ENCODE data around the gene PDCD1LG2. TPM values are rescaled to one million over a fixed set of nuclear protein-coding genes. Genes with fewer than 3 reads are reported as not detected.

PDCD1LG2 gene
- total RNA-seq, 2 donors from 2014 or later, result 2.2 to 2.9 TPM

- no peak overlapping the region for H3K4me3 ChIP-seq
- H3K9me3 ChIP-seq, result no peaks in the 10 kb centered on the region
- peaks cover 0 to 7% of the 10 kb centered on the region in 2 donors for H3K4me1 ChIP-seq
- DNase-seq (ENCODE audit: low spot score), result no peak
- TF ChIP-seq, protein P1, sequence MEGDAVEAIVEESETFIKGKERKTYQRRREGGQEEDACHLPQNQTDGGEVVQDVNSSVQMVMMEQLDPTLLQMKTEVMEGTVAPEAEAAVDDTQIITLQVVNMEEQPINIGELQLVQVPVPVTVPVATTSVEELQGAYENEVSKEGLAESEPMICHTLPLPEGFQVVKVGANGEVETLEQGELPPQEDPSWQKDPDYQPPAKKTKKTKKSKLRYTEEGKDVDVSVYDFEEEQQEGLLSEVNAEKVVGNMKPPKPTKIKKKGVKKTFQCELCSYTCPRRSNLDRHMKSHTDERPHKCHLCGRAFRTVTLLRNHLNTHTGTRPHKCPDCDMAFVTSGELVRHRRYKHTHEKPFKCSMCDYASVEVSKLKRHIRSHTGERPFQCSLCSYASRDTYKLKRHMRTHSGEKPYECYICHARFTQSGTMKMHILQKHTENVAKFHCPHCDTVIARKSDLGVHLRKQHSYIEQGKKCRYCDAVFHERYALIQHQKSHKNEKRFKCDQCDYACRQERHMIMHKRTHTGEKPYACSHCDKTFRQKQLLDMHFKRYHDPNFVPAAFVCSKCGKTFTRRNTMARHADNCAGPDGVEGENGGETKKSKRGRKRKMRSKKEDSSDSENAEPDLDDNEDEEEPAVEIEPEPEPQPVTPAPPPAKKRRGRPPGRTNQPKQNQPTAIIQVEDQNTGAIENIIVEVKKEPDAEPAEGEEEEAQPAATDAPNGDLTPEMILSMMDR (IDR thresholded peaks at IDR 0.05), result no peak
- no peak overlapping the region for H3K27ac ChIP-seq
- no peaks in the 10 kb centered on the region for H3K36me3 ChIP-seq
- no peaks in the 10 kb centered on the region for H3K27me3 ChIP-seq
These were observed 85.8 kb downstream of the PDCD1LG2 start for GRCh38 chr9:5596173-5596572.

DNA sequence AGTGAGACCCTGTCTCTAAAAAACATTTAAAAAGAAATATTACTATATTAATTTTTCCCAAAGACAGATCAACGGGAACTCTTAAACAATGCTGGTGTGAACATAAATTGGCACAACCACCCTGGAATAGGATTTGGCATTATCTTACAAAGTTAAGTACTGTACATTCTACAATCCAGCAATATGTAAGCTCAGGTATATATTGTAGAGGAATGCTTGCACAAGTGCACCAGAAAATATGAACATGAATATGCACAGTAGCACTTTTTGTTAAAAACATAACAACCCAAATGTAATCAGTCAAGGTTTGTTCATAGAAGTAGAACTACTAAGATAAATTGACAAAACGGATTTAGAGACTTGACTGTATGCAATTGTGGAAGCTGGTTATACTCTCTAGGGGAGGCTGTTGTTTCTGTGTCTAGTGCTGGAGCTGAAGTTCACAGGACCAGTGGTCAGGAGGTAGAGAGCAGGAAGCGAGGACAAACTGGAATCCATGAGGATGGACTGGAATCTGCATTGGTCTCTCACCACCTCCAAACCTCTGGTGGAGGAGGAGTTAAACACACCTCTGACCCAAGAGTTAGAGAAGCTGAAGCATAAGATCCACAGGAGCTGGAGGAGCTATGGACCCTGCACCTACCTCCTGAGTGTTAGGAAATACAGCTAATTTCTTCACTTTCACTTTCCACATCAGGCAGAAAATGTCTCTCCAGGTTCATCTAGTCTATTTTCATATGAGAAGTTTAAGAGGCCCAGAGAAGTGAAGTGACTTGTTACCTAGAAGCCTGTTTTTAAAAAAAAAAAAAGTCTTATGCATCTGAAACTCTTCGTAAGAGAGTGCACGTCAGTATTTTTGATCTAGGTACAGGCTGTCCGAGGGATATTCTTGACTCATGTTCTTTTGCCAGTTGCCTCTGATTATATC lies 98.2 kb downstream of the PDCD1LG2 start:
- Histone ChIP-seq H3K4me1 (peaks cover 0 to 3% of the 10 kb centered on the region in 2 donors), H3K27ac (peak overlapping the region; percentile 44 to 77), H3K36me3 (no peaks in the 10 kb centered on the region), H3K27me3 (no peaks in the 10 kb centered on the region), H3K4me3 (peak overlapping the region; percentile 37 to 41), H3K9me3 (no peaks in the 10 kb centered on the region)
- DNase-seq (ENCODE audit: low spot score), result no peak
- TF ChIP-seq, protein P1 (IDR thresholded peaks at IDR 0.05), result peak in 1 of 2 donors; percentile 38

- no peaks in the 10 kb centered on the region for H3K27me3 ChIP-seq
- H3K4me1 ChIP-seq, result peaks cover 0 to 3% of the 10 kb centered on the region in 2 donors
- H3K9me3 ChIP-seq, result no peaks in the 10 kb centered on the region
- no peak for DNase-seq (ENCODE audit: low spot score)
- TF ChIP-seq, protein P1 (IDR thresholded peaks at IDR 0.05), result no peak
- H3K4me3 ChIP-seq, result peak overlapping the region; percentile 37 to 41
- peak overlapping the region; percentile 1 to 77 for H3K27ac ChIP-seq
- no peaks in the 10 kb centered on the region for H3K36me3 ChIP-seq
These were observed 98.9 kb downstream of the PDCD1LG2 start for GRCh38 chr9:5609226-5609596.

- H3K27ac ChIP-seq, result no peak overlapping the region
These were observed 100.2 kb downstream of the PDCD1LG2 start for GRCh38 chr9:5610491-5610890.

GRCh38 chr9:5611321-5612184 lies 101.2 kb downstream of the PDCD1LG2 start:
- TF ChIP-seq, protein P1 (IDR thresholded peaks at IDR 0.05), result no peak
- no peak for DNase-seq (ENCODE audit: low spot score)
- H3K4me3 ChIP-seq, result no peak overlapping the region
- H3K27ac ChIP-seq, result no peak overlapping the region
- H3K9me3 ChIP-seq, result no peaks in the 10 kb centered on the region
- H3K36me3 ChIP-seq, result no peaks in the 10 kb centered on the region
- peaks cover 0 to 3% of the 10 kb centered on the region in 2 donors for H3K4me1 ChIP-seq
- H3K27me3 ChIP-seq, result no peaks in the 10 kb centered on the region

More at GRCh38 chr9:5610491-5610890, 100.2 kb downstream of the PDCD1LG2 start:
- TF ChIP-seq, protein P1 (IDR thresholded peaks at IDR 0.05), result no peak
- no peak for DNase-seq (ENCODE audit: low spot score)
- H3K4me3 ChIP-seq, result no peak overlapping the region
- H3K9me3 ChIP-seq, result no peaks in the 10 kb centered on the region
- peaks cover 0 to 3% of the 10 kb centered on the region in 2 donors for H3K4me1 ChIP-seq
- H3K36me3 ChIP-seq, result no peaks in the 10 kb centered on the region
- H3K27me3 ChIP-seq, result no peaks in the 10 kb centered on the region
